Caco-2 (cell line): ENCODE results near the gene PRRG4. TPM values are rescaled to one million over a fixed set of nuclear protein-coding genes. Genes with fewer than 3 reads are reported as not detected.
"Not testable (repeated sequence)": the region's sequence is repeated elsewhere in the genome, so short reads cannot be mapped to it uniquely, and the experiment has no call there.

Experiments
- BruUV-seq: library from RNA; stranded (reverse); fragments of 400-500 nt; replicated peaks from 2 replicates; lab custom pipeline; 2021; lab: Mats Ljungman, UMichigan
- CTCF ChIA-PET: fragments of 300-600 bp; sonication (Branson Sonifier 250); formaldehyde crosslinking; loops from one replicate; lab custom pipeline; 2022; ENCODE audit warnings: antibody characterized with exemption; lab: Charles Lee
- POLR2A ChIA-PET: fragments of 300-600 bp; sonication (Branson Sonifier 250); formaldehyde crosslinking; loops from one replicate; lab custom pipeline; 2022; ENCODE audit warnings: antibody characterized with exemption; lab: Charles Lee
- DNase-seq, 2 experiments: peaks; one replicate each; pipeline versions ENCODE4 v3.0.0 to v3.0.0-alpha.2; 2020 to 2022
- H3K27me3 ChIP-seq: replicated peaks from 2 replicates; pipeline ENCODE4 v1.6.0; 2011; ENCODE audit warnings: low read length; ENCODE audit not compliant: control insufficient read depth, insufficient read depth
- H3K36me3 ChIP-seq: 2 replicates; pipeline ENCODE4 v1.5.1; 2011; ENCODE audit warnings: low read length; ENCODE audit not compliant: control insufficient read depth, insufficient read depth
- H3K4me1 ChIP-seq: fragments of 250-450 bp; sonication (Bioruptor Pico); 2 replicates; pipeline ENCODE4 v1.5.1; 2020; ENCODE audit warnings: mild to moderate bottlenecking
- H3K4me3 ChIP-seq: 2 replicates; pipeline ENCODE4 v1.5.1; 2011; ENCODE audit warnings: low read depth, mild to moderate bottlenecking, control low read depth, low read length
- H3K9me3 ChIP-seq: fragments of 250-450 bp; sonication (Bioruptor Pico); 2 replicates; pipeline ENCODE4 v1.5.1; 2020; ENCODE audit warnings: mild to moderate bottlenecking, moderate library complexity
- H3K27ac Mint-ChIP-seq: one replicate; pipeline ENCODE4 v1.8.0; 2022; ENCODE audit warnings: mixed read lengths; ENCODE audit not compliant: unreplicated experiment
- H3K27me3 Mint-ChIP-seq: one replicate; pipeline ENCODE4 v1.8.0; 2022; ENCODE audit warnings: mixed read lengths; ENCODE audit not compliant: insufficient read depth, unreplicated experiment
- H3K36me3 Mint-ChIP-seq: one replicate; pipeline ENCODE4 v1.8.0; 2022; ENCODE audit warnings: mild to moderate bottlenecking, mixed read lengths; ENCODE audit not compliant: insufficient read depth, unreplicated experiment
- H3K4me1 Mint-ChIP-seq: one replicate; pipeline ENCODE4 v1.8.0; 2022; ENCODE audit warnings: low read depth, mixed read lengths; ENCODE audit not compliant: unreplicated experiment
- H3K4me3 Mint-ChIP-seq: one replicate; pipeline ENCODE4 v1.8.0; 2022; ENCODE audit warnings: mild to moderate bottlenecking, moderate library complexity, mixed read lengths; ENCODE audit not compliant: unreplicated experiment
- H3K9me3 Mint-ChIP-seq: one replicate; pipeline ENCODE4 v1.8.0; 2022; ENCODE audit warnings: mixed read lengths; ENCODE audit not compliant: unreplicated experiment
- intact Hi-C: fragments of 100-400 bp; cut with micrococcal nuclease; formaldehyde crosslinking; loops from one replicate; pipeline ENCODE4 v1.10.0; 2022; ENCODE audit not compliant: unreplicated experiment
- total RNA-seq: library from RNA; stranded (reverse); gene quantifications from 2 replicates; pipeline ENCODE4 v1.2.3, GENCODE V29; 2022
- TF ChIP-seq, protein P1 (sequence below), 2 experiments: fragments of 200-600 bp in 1 of 2; IDR thresholded peaks; 1 replicate in 1 of 2; 2 replicates in 1 of 2; pipeline versions ENCODE4 v1.5.1 to v1.8.0; 2011 to 2022; ENCODE audit warnings: antibody characterized with exemption in 1 of 2, control low read depth in 1 of 2, inconsistent platforms in 1 of 2, low read depth in 1 of 2, low read length in 1 of 2, mild to moderate bottlenecking in 1 of 2, moderate library complexity in 1 of 2; ENCODE audit not compliant: insufficient read depth in 1 of 2, severe bottlenecking in 1 of 2, unreplicated experiment in 1 of 2

The PRRG4 gene
- total RNA-seq, 1 experiment from 2014 or later, result 6.9 TPM

DNA sequence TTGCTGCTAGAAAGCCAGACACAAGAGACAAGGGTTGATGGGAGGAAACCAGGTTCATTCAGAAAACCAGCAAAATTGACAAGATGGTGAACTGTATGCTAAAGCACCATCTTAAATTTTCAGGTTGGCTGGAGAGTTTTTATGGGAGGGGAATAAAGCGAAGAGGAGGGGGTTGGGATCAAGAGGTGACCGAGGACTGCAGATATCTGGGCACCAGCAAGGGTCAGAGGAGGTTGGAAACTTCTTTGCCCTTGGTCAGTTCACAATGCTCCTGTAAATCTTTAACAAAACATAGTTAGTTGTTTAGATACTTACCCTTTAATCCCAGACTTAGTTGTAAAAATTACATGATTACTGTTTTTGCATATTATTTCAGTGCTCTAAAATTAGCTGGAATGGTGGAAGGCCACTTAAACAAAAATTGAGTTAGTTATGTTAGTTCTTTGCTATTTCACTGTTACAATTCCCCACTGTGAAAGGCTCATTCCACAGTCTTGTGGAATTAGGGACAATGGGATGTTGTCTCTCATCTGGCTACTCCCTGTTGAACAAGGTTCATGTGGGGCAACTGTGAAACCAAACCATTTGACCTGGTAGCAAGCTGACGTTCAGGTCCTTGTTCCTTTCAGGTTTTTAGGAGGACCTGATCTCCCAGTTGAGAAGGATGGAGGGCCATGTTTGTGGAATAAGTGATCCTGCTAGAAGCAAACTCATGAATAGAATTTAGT is 32.3 kb downstream of the PRRG4 start:
- intact Hi-C loops, result no loop called here
- no peak for DNase-seq
- Histone ChIP-seq H3K4me3 (no peak overlapping the region), H3K4me1 (no peaks in the 10 kb centered on the region), H3K36me3 (no peaks in the 10 kb centered on the region), H3K27me3 (no peaks in the 10 kb centered on the region), H3K9me3 (no peaks in the 10 kb centered on the region)
- CTCF ChIA-PET, result no interaction called here
- POLR2A ChIA-PET, result no interaction called here
- TF ChIP-seq, protein P1, sequence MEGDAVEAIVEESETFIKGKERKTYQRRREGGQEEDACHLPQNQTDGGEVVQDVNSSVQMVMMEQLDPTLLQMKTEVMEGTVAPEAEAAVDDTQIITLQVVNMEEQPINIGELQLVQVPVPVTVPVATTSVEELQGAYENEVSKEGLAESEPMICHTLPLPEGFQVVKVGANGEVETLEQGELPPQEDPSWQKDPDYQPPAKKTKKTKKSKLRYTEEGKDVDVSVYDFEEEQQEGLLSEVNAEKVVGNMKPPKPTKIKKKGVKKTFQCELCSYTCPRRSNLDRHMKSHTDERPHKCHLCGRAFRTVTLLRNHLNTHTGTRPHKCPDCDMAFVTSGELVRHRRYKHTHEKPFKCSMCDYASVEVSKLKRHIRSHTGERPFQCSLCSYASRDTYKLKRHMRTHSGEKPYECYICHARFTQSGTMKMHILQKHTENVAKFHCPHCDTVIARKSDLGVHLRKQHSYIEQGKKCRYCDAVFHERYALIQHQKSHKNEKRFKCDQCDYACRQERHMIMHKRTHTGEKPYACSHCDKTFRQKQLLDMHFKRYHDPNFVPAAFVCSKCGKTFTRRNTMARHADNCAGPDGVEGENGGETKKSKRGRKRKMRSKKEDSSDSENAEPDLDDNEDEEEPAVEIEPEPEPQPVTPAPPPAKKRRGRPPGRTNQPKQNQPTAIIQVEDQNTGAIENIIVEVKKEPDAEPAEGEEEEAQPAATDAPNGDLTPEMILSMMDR (IDR thresholded peaks at IDR 0.05; ENCODE audit: insufficient read depth in 1 of 2, low read depth in 1 of 2, low read length in 1 of 2, severe bottlenecking in 1 of 2, unreplicated experiment in 1 of 2), result no peak
- H3K36me3 Mint-ChIP-seq, result no peaks in the 10 kb centered on the region
- H3K4me1 Mint-ChIP-seq, result no peaks in the 10 kb centered on the region
- H3K9me3 Mint-ChIP-seq, result no peaks in the 10 kb centered on the region
- no peaks in the 10 kb centered on the region for H3K27me3 Mint-ChIP-seq
- H3K4me3 Mint-ChIP-seq, result no peak overlapping the region
- BruUV-seq, result no TSS peak
- no peak overlapping the region for H3K27ac Mint-ChIP-seq

DNA sequence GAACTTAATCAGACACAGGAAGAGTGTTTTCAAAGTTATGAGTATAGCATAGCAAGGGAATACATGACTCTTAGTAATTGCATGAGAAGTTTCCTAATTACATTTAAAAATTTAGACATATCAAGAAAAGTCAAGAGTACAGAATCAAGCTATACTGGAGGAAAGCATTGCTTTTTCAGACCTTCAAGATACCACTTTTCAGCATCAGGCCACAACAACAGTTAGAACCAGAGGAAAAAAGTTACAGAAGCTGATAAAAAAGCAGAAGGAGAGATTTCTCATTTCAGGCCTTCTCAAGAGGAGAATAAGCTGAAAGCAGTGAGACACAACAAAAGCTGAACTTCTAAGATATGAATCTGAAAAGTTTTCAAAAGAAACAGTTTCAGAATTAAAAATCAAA is 34.8 kb downstream of the PRRG4 start:
- Mint-ChIP-seq H3K4me3 (no peak overlapping the region), H3K36me3 (no peaks in the 10 kb centered on the region), H3K9me3 (no peaks in the 10 kb centered on the region), H3K4me1 (no peaks in the 10 kb centered on the region), H3K27ac (no peak overlapping the region), H3K27me3 (no peaks in the 10 kb centered on the region)
- H3K4me1 ChIP-seq, result no peaks in the 10 kb centered on the region
- no peaks in the 10 kb centered on the region for H3K9me3 ChIP-seq
- TF ChIP-seq, protein P1 (IDR thresholded peaks at IDR 0.05; ENCODE audit: insufficient read depth in 1 of 2, low read depth in 1 of 2, low read length in 1 of 2, severe bottlenecking in 1 of 2, unreplicated experiment in 1 of 2), result no peak
- H3K27me3 ChIP-seq, result no peaks in the 10 kb centered on the region
- intact Hi-C loops, result no loop called here
- no peak overlapping the region for H3K4me3 ChIP-seq
- ChIA-PET CTCF (no interaction called here), POLR2A (no interaction called here)
- no peak for DNase-seq
- no TSS peak for BruUV-seq
- no peaks in the 10 kb centered on the region for H3K36me3 ChIP-seq

DNA sequence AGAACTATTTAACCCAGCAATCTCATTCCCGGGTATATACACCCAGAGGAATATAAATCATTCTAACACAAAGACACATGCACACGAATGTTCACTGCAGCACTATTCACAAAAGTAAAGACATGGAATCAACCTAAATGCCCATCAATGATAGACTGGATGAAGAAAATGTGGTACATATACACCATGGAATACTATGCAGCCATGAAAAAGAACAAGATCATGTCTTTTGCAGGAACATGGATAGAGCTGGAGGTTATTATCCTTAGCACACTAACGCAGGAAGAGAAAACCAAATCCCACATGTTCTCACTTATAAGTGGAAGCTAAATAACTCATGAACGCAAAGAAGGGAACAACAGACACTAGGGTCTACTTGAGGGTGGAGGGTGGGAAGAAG is 39.0 kb downstream of the PRRG4 start:
- CTCF ChIA-PET, DNase-seq: not testable (repeated sequence)

More for the DNA sequence above, 39.0 kb downstream of the PRRG4 start:
- H3K36me3 Mint-ChIP-seq, intact Hi-C loops, H3K27ac Mint-ChIP-seq, H3K27me3 Mint-ChIP-seq, H3K4me3 ChIP-seq, H3K9me3 ChIP-seq, BruUV-seq, H3K36me3 ChIP-seq, H3K4me1 Mint-ChIP-seq, H3K4me1 ChIP-seq, POLR2A ChIA-PET, H3K4me3 Mint-ChIP-seq, H3K9me3 Mint-ChIP-seq, H3K27me3 ChIP-seq: not testable (repeated sequence)
